Natural killer cell treated with Interleukin-12 subunit alpha and Interleukin-12 subunit beta and Interleukin-15 and Interleukin-18, amount 100 ng/mL, for 72 hours (primary cell): Measurements from ENCODE around the gene STRBP. TPM values are rescaled to one million over a fixed set of nuclear protein-coding genes. Genes with fewer than 3 reads are reported as not detected.

Experiments
- ATAC-seq, 2 donors: fragments of 150-1000 bp; cut with Tn5 transposase in 1 of 2; sonication (Bioruptor Pico), chemical (Tn5 transposase) in 1 of 2; 2 replicates each; pipeline ENCODE4 v1.10.0; 2021
- DNase-seq: peaks from one replicate; pipeline ENCODE4 v3.0.0; 2022; ENCODE audit warnings: low spot score
- H3K27ac Mint-ChIP-seq, 2 donors: 1 replicate in 1 of 2; 2 replicates in 1 of 2; pipeline ENCODE4 v1.8.0; 2022; ENCODE audit warnings: mixed read lengths in 2 of 2, mild to moderate bottlenecking in 1 of 2, moderate library complexity in 1 of 2
- H3K27me3 Mint-ChIP-seq, 2 donors: 1 replicate in 1 of 2; 2 replicates in 1 of 2; pipeline ENCODE4 v1.8.0; 2022; ENCODE audit warnings: mixed read lengths in 2 of 2
- H3K36me3 Mint-ChIP-seq: one replicate; pipeline ENCODE4 v1.8.0; 2022; ENCODE audit warnings: mixed read lengths
- H3K4me1 Mint-ChIP-seq, 2 donors: 1 replicate in 1 of 2; 2 replicates in 1 of 2; pipeline ENCODE4 v1.8.0; 2022; ENCODE audit warnings: low read depth in 2 of 2, mixed read lengths in 2 of 2, mild to moderate bottlenecking in 1 of 2
- H3K4me3 Mint-ChIP-seq: one replicate; pipeline ENCODE4 v1.8.0; 2022; ENCODE audit warnings: mixed read lengths
- H3K9me3 Mint-ChIP-seq: 2 replicates; pipeline ENCODE4 v1.8.0; 2022; ENCODE audit warnings: mixed read lengths
- total RNA-seq, 2 donors: library from RNA; stranded (reverse); gene quantifications; one replicate each; pipeline ENCODE4 v1.2.3, GENCODE V29; 2022

Gene STRBP
- total RNA-seq, 2 donors from 2014 or later, result 6.9 to 13.9 TPM

- H3K9me3 Mint-ChIP-seq, result no peaks in the 10 kb centered on the region
- DNase-seq, result no peak
- no peak overlapping the region for H3K27ac Mint-ChIP-seq
- no peaks in the 10 kb centered on the region for H3K4me1 Mint-ChIP-seq
- peaks cover 7% of the 10 kb centered on the region for H3K36me3 Mint-ChIP-seq
- H3K4me3 Mint-ChIP-seq, result no peak overlapping the region
- H3K27me3 Mint-ChIP-seq, result no peaks in the 10 kb centered on the region
- ATAC-seq, result no peak
Measured at GRCh38 chr9:123072407-123072995, 195.9 kb downstream of the STRBP start.

Other genes with a start within 250 kb of the STRBP start
- 1 to 10 TPM; 1.4 to 3.0 TPM for gene GPR21, start 234.9 kb downstream of the STRBP start, total RNA-seq
- not detected for gene CRB2, start 87.6 kb upstream of the STRBP start, total RNA-seq